Endothelial cell of umbilical vein (primary cell): Measurements from ENCODE around the gene OTOGL. TPM values are rescaled to one million over a fixed set of nuclear protein-coding genes. Genes with fewer than 3 reads are reported as not detected.

Experiments used
- BruUV-seq: library from RNA; stranded (reverse); fragments of 400-500 nt; replicated peaks from 2 replicates; lab custom pipeline; 2021; lab: Mats Ljungman, UMichigan
- CTCF ChIA-PET: fragments of 300-600, 350-600 bp; sonication (Branson Sonifier 250); formaldehyde crosslinking; loops from one replicate; lab custom pipeline; 2021; ENCODE audit warnings: antibody characterized with exemption, inconsistent platforms; lab: Charles Lee
- POLR2A ChIA-PET: fragments of 300-600, 350-600 bp; sonication (Branson Sonifier 250); formaldehyde crosslinking; loops from one replicate; lab custom pipeline; 2021; ENCODE audit warnings: antibody characterized with exemption, inconsistent platforms; lab: Charles Lee
- DNase-seq: peaks from one replicate; pipeline ENCODE4 v3.0.0-alpha.2; 2011; ENCODE audit warnings: low read depth, low spot score
- FAIRE-seq: peaks from 2 replicates; lab custom pipeline; 2011; peaks lifted over from hg19 to GRCh38; lab: Jason Lieb, UNC
- H2AFZ ChIP-seq: 2 replicates; pipeline ENCODE4 v1.6.0; 2012; ENCODE audit warnings: low read depth, low read length, control low read depth, inconsistent platforms
- H3K27ac ChIP-seq: 2 replicates; pipeline ENCODE4 v1.5.1; 2011; ENCODE audit warnings: low read depth, mild to moderate bottlenecking, control low read depth, low read length, moderate library complexity; ENCODE audit not compliant: insufficient read depth
- H3K27me3 ChIP-seq, 2 experiments: 2 replicates each; pipeline versions ENCODE4 v1.6.0 to v1.6.1; 2011; ENCODE audit warnings: low read length in 2 of 2, mixed read lengths in 1 of 2; ENCODE audit not compliant: control insufficient read depth in 2 of 2, insufficient read depth in 2 of 2
- H3K36me3 ChIP-seq, 2 experiments: 2 replicates in 1 of 2; 3 replicates in 1 of 2; pipeline ENCODE4 v1.5.1; 2011; ENCODE audit warnings: low read length in 2 of 2, mild to moderate bottlenecking in 1 of 2, moderate library complexity in 1 of 2; ENCODE audit not compliant: control insufficient read depth in 2 of 2, insufficient read depth in 2 of 2; ENCODE audit errors: extremely low read depth in 1 of 2
- H3K4me1 ChIP-seq: 3 replicates; pipeline ENCODE4 v1.5.1; 2011; ENCODE audit warnings: mild to moderate bottlenecking, low read length; ENCODE audit not compliant: control insufficient read depth, insufficient read depth; ENCODE audit errors: extremely low read depth
- H3K4me2 ChIP-seq: 2 replicates; pipeline ENCODE4 v1.6.1; 2011; ENCODE audit warnings: low read length, control low read depth, mixed read lengths; ENCODE audit not compliant: insufficient read depth
- H3K4me3 ChIP-seq, 3 experiments: fragments of 200-600 bp in 1 of 3; sonication (generic), shearing (Covaris generic) in 1 of 3; replicated peaks in 1 of 3; 2 replicates each; pipeline ENCODE4 v1.5.1; 2011 to 2016; ENCODE audit warnings: control low read depth in 3 of 3, low read length in 3 of 3, mild to moderate bottlenecking in 2 of 3, inconsistent platforms in 1 of 3, low read depth in 1 of 3, moderate library complexity in 1 of 3; ENCODE audit not compliant: insufficient read depth in 1 of 3
- H3K79me2 ChIP-seq: 2 replicates; pipeline ENCODE4 v1.6.0; 2012; ENCODE audit warnings: low read length, inconsistent platforms; ENCODE audit not compliant: control insufficient read depth, insufficient read depth
- H3K9ac ChIP-seq: replicated peaks from 2 replicates; pipeline ENCODE3; 2011; ENCODE audit warnings: low read length, control low read depth; ENCODE audit not compliant: insufficient read depth; ENCODE audit errors: extremely low read depth
- H3K9me1 ChIP-seq: replicated peaks from 3 replicates; pipeline ENCODE4 v1.6.0; 2011; ENCODE audit warnings: mild to moderate bottlenecking, low read length; ENCODE audit not compliant: control insufficient read depth, insufficient read depth; ENCODE audit errors: extremely low read depth
- H3K9me3 ChIP-seq: replicated peaks from 2 replicates; pipeline ENCODE4 v1.5.1; 2012; ENCODE audit warnings: low read length, inconsistent platforms; ENCODE audit not compliant: control insufficient read depth, insufficient read depth
- H4K20me1 ChIP-seq: replicated peaks from 2 replicates; pipeline ENCODE3; 2011; ENCODE audit warnings: mild to moderate bottlenecking, low read length; ENCODE audit not compliant: control insufficient read depth, insufficient read depth; ENCODE audit errors: extremely low read depth
- EZH2 ChIP-seq: IDR thresholded peaks from 2 replicates; pipeline ENCODE4 v1.6.1; 2012; ENCODE audit warnings: borderline replicate concordance, low read depth, mild to moderate bottlenecking, moderate library complexity, low read length, inconsistent platforms; ENCODE audit not compliant: severe bottlenecking
- FOS ChIP-seq: IDR thresholded peaks from 2 replicates; pipeline ENCODE4 v1.6.1; 2011; ENCODE audit warnings: mild to moderate bottlenecking, low read length, moderate library complexity, borderline replicate concordance; ENCODE audit not compliant: insufficient read depth
- GATA2 ChIP-seq: IDR thresholded peaks from 2 replicates; pipeline ENCODE4 v1.7.0; 2011; ENCODE audit warnings: low read depth, mild to moderate bottlenecking, moderate library complexity, mixed read lengths, low read length; ENCODE audit not compliant: insufficient read length, insufficient read depth
- JUN ChIP-seq: IDR thresholded peaks from 2 replicates; pipeline ENCODE4 v1.6.1; 2011; ENCODE audit warnings: borderline replicate concordance, low read depth; ENCODE audit not compliant: insufficient read length, insufficient read depth
- MAX ChIP-seq: IDR thresholded peaks from 2 replicates; pipeline ENCODE4 v1.6.1; 2011; ENCODE audit not compliant: insufficient read depth, insufficient read length
- MYC ChIP-seq: IDR thresholded peaks from one replicate; pipeline ENCODE4 v1.6.1; 2011; ENCODE audit warnings: mild to moderate bottlenecking, low read depth, low read length
- POLR2A ChIP-seq: IDR thresholded peaks from 2 replicates; pipeline ENCODE4 v1.6.1; 2012; ENCODE audit warnings: low read depth, mild to moderate bottlenecking, control low read depth, low read length
- POLR2AphosphoS5 ChIP-seq: IDR thresholded peaks from 2 replicates; pipeline ENCODE4 v1.6.1; 2012; ENCODE audit warnings: low read depth, mild to moderate bottlenecking, control low read depth, low read length, moderate library complexity; ENCODE audit not compliant: insufficient read depth
- dilution Hi-C: fragments of 300-500 bp; cut with MboI; formaldehyde crosslinking; loops from one replicate; pipeline ENCODE4 v1.15.0; 2019; ENCODE audit warnings: low sequenced_read_pairs; ENCODE audit not compliant: extremely low pct_ligation_motif_present
- intact Hi-C: fragments of 100-400 bp; cut with micrococcal nuclease; formaldehyde crosslinking; loops from one replicate; pipeline ENCODE4 v1.10.0; 2022
- polyA plus RNA-seq, 4 experiments: library from polyadenylated mRNA; depleted of rRNA in 3 of 4; stranded (reverse) in 3 of 4; unstranded in 1 of 4; fragments of >200 nt; gene quantifications; 2 replicates each; pipeline versions ENCODE4 v1.2.1 to v1.2.3, GENCODE V29; 2011 to 2012; ENCODE audit warnings: missing spikeins in 1 of 4
- total RNA-seq: library from RNA; stranded (reverse); gene quantifications from 2 replicates; pipeline ENCODE4 v1.2.3, GENCODE V29; 2021
- TF ChIP-seq, protein P1 (sequence below), 2 donors: IDR thresholded peaks; 1 replicate in 1 of 2; 2 replicates in 1 of 2; pipeline ENCODE4 v1.5.1; 2011; ENCODE audit warnings: low read length in 2 of 2, mild to moderate bottlenecking in 2 of 2, moderate library complexity in 2 of 2, control low read depth in 1 of 2, inconsistent platforms in 1 of 2, low read depth in 1 of 2; ENCODE audit not compliant: insufficient read depth in 1 of 2; ENCODE audit errors: extremely low read depth in 1 of 2

OTOGL gene
- total and polyA plus RNA-seq, 2 donors (not counting 3 experiments of a cell fraction or from before 2014, with no cell fraction given) = 1.4 to 2.0 TPM

DNA sequence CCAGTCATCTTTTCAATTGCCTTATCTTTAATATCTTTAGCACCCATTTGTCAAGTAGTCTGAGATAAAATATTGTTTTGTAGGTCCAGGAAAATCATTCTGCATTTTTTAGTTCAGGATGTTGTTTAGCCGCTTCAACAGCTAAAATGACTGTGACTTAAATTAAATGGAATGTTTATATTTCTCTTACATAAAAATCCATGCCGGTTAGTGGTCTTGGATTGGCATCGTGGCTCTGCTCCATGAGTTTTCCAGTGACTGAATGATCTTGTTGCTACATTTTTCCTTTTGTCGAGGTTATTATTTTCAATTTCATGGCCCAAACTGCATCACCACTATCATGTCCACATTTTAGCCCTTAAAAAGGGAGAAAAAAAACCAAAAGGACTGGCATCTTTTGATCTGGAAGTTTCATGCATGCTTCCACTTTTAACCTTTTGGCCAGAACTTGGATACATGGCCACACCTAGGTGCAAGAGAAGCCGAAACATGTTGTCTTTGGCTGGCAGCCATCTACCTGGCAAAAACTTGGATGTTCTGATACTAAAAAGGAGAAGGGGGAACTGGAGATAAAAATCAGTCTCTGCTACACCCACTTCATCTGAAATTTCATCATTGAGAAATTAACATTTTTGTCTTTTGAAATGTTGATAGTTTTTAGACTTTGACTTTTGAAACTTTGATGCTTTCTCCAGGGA, 142.4 kb downstream of the OTOGL start:
- ChIA-PET CTCF (interaction anchor here (0.7 to 2.6 kb wide), 9 partner anchors 11 to 1016 kb away, joined by 3 to 22 read pairs (median 4); no protein-coding TSS in a partner anchor), POLR2A (no interaction called here)
- H3K9ac ChIP-seq = peak overlapping the region; percentile 34
- TF ChIP-seq GATA2 = peak; percentile 61
- TF ChIP-seq POLR2AphosphoS5 = no peak
- H2AFZ ChIP-seq = peak overlapping the region; percentile 75
- dilution Hi-C loops (no loop called here), intact Hi-C loops (loop anchor here (1.0 to 2.0 kb wide), 3 partner anchors 15 to 46 kb away; no protein-coding TSS in a partner anchor)
- no peak for FAIRE-seq
- H3K36me3 ChIP-seq = no peaks in the 10 kb centered on the region
- no peaks in the 10 kb centered on the region for H3K9me1 ChIP-seq
- H3K9me3 ChIP-seq = no peaks in the 10 kb centered on the region
- no peaks in the 10 kb centered on the region for H3K79me2 ChIP-seq
- no peaks in the 10 kb centered on the region for H3K27me3 ChIP-seq
- peak; percentile 67 for DNase-seq
- peak overlapping the region; percentile 77 for H3K4me2 ChIP-seq
- H4K20me1 ChIP-seq = no peaks in the 10 kb centered on the region
- peak overlapping the region in 1 of 3 experiments; percentile 33 for H3K4me3 ChIP-seq
- TSS peak; percentile 79 for BruUV-seq
- peaks cover 22% of the 10 kb centered on the region for H3K4me1 ChIP-seq
- H3K27ac ChIP-seq = peak overlapping the region; percentile 74

DNA sequence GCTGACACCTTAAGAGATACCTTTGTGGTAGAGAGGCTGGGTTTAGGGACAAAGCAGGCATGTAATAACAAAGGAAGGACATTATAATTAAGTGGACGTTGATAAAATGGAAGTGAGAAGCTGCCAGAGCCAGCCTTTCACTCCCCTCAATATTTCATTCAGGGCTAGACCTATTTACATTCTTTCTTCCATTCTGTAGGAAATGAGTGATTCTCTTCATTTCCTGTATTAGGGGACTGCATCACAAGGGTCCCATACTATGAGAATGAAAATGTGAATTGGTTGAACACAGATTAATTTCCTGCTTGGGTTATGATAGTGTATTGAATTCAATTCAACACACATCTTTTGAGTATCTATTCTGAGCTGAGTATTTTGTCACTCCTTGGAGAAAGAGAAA, 143.0 kb downstream of the OTOGL start:
- no peaks in the 10 kb centered on the region for H3K79me2 ChIP-seq
- H3K9ac ChIP-seq = peak overlapping the region; percentile 34
- BruUV-seq = no TSS peak
- peaks cover 22% of the 10 kb centered on the region for H3K4me1 ChIP-seq
- FAIRE-seq (no peak), DNase-seq (no peak)
- no peaks in the 10 kb centered on the region for H3K9me1 ChIP-seq
- TF ChIP-seq, protein P1, sequence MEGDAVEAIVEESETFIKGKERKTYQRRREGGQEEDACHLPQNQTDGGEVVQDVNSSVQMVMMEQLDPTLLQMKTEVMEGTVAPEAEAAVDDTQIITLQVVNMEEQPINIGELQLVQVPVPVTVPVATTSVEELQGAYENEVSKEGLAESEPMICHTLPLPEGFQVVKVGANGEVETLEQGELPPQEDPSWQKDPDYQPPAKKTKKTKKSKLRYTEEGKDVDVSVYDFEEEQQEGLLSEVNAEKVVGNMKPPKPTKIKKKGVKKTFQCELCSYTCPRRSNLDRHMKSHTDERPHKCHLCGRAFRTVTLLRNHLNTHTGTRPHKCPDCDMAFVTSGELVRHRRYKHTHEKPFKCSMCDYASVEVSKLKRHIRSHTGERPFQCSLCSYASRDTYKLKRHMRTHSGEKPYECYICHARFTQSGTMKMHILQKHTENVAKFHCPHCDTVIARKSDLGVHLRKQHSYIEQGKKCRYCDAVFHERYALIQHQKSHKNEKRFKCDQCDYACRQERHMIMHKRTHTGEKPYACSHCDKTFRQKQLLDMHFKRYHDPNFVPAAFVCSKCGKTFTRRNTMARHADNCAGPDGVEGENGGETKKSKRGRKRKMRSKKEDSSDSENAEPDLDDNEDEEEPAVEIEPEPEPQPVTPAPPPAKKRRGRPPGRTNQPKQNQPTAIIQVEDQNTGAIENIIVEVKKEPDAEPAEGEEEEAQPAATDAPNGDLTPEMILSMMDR (IDR thresholded peaks at IDR 0.05; ENCODE audit: extremely low read depth in 1 of 2, insufficient read depth in 1 of 2, low read depth in 1 of 2, low read length in 2 of 2) = no peak
- TF ChIP-seq FOS (no peak), POLR2A (no peak), MYC (no peak), GATA2 (no peak), EZH2 (no peak), JUN (no peak), POLR2AphosphoS5 (no peak), MAX (no peak)
- H3K4me2 ChIP-seq = peak overlapping the region; percentile 77
- CTCF ChIA-PET = interaction anchor here (0.9 to 2.6 kb wide), 4 partner anchors 11 to 47 kb away, joined by 3 to 22 read pairs (median 8); no protein-coding TSS in a partner anchor
- H3K27me3 ChIP-seq = no peaks in the 10 kb centered on the region
- intact Hi-C loops (loop anchor here (2.0 kb wide), 1 partner anchor 26 kb away; no protein-coding TSS in a partner anchor), dilution Hi-C loops (no loop called here)
- no peaks in the 10 kb centered on the region for H3K36me3 ChIP-seq
- POLR2A ChIA-PET = no interaction called here
- H3K4me3 ChIP-seq = peak overlapping the region in 1 of 3 experiments; percentile 5
- H2AFZ ChIP-seq = peak overlapping the region; percentile 75
- no peaks in the 10 kb centered on the region for H4K20me1 ChIP-seq
- H3K9me3 ChIP-seq = no peaks in the 10 kb centered on the region
- H3K27ac ChIP-seq = peak overlapping the region; percentile 74
